NCI-H226 (cell line): Measurements from ENCODE around the gene TAS2R30.
"Not testable (repeated sequence)": the region's sequence is repeated elsewhere in the genome, so short reads cannot be mapped to it uniquely, and the experiment has no call there.

Experiments used
- DNase-seq: peaks from one replicate; pipeline ENCODE4 v3.0.0-alpha.2; 2015

TAS2R30 gene

DNA sequence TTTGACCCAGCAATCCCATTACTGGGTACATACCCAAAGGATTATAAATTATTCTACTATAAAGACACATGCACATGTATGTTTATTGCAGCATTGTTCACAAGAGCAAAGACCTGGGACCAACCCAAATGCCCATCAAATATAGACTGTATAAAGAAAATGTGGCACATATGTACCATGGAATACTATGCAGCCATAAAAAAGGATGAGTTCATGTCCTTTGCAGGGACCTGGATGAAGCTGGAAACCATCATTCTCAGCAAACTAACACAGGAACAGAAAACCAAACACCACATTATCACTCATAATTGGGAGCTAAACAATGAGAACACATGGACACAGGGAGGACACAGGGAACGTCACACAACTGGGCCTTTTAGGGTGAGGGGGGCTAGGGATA, 20.3 kb downstream of the TAS2R30 start:
- not testable (repeated sequence) for DNase-seq

DNA sequence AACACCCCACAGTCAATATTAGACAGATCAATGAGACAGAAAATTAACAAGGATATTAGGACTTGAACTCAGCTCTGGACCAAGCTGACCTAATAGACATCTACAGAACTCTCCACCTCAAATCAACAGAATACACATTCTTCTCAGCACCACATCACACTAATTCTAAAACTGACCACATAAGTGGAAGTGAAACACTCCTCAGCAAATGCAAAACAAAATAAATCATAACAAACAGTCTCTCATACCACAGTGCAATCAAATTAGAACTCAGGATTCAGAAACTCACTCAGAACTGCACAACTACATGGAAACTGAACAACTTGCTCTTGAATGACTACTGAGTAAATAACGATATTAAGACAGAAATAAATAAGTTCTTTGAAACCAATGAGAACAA, 23.2 kb downstream of the TAS2R30 start:
- DNase-seq: not testable (repeated sequence)

DNA sequence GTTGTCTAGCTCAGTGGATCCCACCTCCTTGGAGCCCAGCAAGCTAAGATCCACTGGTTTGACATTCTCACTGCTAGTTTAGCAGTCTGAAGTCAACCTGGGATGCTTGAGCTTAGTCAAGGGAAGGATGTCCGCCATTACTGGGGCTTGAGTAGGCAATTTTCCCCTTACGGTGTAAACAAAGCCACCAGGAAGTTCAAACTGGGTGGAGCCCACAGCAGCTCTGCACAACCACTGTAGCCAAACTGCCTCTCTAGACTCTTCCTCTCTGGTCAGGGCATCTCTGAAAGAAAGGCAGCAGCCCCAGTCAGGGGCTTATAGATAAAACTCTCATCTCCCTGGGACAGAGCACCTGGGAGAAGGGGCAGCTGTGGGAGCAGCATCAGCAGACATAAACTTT, 25.6 kb downstream of the TAS2R30 start:
- no peak for DNase-seq

DNA sequence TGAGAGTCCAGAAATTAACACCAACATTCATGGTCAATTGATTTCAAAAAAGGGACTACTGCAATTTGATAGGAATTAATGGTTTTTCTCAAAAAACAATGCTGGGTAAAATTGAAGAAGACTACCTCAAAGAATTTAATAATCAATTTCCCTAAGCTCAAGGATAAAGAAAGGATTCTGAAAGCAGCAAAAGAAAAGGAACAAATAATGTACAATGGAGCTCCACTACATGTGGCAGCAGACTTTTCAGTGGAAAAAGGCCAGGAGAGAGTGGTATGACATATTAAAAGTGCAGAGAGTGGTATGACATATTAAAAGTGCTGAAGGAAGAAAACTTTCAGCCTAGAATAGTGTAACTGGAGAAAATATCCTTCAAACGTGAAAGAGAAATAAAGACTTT, 26.7 kb downstream of the TAS2R30 start:
- DNase-seq: no peak

DNA sequence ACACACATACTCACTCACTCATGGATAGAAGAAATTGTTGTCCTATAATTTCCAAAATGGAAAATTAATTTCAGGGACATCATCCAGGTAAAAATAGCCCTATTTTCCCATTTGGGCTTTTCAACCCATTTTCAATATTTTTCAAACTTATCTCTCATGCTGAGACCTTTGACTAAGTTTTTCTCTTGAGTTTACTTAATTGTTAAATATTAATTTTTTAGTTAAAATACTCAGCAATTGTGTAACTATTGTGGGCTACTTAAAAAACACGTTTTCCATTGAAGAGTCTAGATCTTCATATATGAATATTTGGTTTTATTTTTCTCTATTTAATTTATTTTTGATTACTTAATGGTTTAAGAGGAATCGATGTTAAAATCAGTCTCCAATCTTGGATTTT, 28.2 kb downstream of the TAS2R30 start:
- DNase-seq: no peak

DNA sequence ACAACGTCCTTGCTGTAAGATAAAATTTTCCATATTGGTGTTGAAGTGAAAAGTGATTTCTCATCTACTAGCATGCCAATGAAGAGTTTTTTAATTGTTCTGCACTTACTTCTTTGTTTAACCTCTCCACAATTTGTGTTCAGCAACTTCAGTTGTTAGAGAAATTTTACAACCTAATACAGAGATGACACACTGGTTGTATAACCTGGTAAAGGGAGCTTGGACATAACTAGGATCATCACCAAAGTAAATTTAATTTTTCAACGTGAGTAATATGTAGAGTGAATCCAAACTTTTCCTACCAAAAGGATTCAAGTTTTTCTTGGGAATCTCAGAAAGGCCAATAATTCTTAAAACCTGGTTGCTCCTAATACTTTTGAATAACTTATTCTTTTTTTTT, 28.9 kb downstream of the TAS2R30 start:
- no peak for DNase-seq

DNA sequence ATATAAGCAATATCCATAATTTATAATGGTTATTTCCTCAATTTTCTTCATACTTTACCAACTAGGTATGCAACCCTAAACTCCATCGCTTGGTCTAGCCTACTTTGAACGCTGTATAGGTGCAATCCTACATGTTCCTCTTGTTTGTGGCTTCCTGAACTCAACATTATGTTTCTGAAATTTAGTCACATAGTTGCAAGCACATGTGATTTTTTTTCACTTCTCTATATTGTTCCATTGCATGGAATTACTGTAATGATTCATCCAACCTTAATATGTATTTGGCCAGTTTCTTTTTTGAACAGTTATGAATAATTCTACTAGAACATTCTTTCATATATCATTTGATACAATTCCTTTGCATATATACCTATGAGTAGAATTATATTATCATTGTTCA, 39.5 kb downstream of the TAS2R30 start:
- DNase-seq: not testable (repeated sequence)

DNA sequence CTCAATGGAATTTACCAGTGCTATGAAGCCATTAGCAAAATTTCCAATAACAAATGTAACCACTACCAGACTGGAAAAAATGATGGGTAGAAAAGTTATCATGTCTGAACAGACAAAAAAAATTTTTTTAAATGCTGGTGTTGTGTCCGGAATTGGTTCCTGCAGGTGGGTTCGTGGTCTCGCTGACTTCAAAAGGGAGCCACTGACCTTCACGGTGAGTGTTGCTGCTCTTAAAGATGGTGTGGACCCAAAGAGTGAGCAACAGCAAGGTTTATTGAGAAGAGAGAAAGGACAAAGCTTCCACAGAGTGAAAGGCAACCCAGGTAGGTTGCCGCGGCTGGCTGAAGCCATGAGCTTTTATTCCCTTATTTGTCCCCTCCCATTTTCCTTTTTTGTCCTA, 42.3 kb downstream of the TAS2R30 start, which contains the start of gene TAS2R43:
Gene TAS2R43, minus strand, starts transcription at position 186 of the 400 bp plus-strand sequence. Its CDS starts 84 bp downstream, at position 102.
- DNase-seq: no peak

DNA sequence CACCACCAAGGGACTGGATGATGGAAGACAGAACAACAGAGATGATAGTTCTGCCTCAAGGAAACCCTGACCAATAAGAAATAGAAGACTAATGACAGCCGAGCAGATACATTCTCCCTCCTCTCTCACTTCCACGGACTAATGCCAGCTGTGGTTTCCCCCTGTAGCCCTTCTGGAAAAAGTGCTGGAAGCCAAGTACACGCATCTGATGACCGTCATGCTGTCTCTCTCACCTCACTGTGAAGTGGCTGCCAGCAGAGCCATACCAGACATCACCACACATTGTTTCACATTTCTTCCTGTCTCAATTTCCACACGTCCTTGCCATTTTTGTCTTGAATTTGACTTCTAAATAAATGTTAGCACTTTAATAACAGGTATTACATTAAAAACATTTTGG, 45.2 kb downstream of the TAS2R30 start:
- DNase-seq: no peak

DNA sequence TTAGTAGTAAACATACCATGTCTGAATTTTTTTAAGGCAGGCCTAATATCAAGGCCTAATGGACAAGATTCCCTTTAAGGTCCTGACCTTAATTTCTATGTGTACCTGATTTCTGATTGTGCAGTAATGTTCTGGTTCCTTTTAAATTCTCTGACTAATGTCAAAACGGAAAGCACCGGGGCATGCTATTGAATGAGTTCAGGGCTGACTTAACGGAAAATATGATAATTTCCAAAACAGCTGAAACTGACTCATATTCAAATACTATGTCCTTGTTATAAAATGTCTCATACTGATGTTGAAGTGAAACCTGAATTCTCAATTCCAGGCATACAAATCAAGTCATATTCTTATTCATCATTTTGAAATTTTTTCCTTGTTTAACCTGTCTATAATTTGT, 49.0 kb downstream of the TAS2R30 start:
- no peak for DNase-seq
